WTC11 (cell line): ENCODE measurements around the gene CELF4. TPM values are rescaled to one million over a fixed set of nuclear protein-coding genes. Genes with fewer than 3 reads are reported as not detected.

ENCODE experiments used
- ATAC-seq: fragments of 200-7000 bp; cut with Tn5 transposase; 2 replicates; pipeline ENCODE4 v1.10.0; 2021; ENCODE audit warnings: mild to moderate bottlenecking, moderate library complexity
- CTCF ChIA-PET: fragments of 300-600 bp; sonication (Branson Sonifier 250); formaldehyde crosslinking; loops from one replicate; lab custom pipeline; 2021; ENCODE audit warnings: antibody characterized with exemption; lab: Charles Lee
- POLR2A ChIA-PET: fragments of 350-600 bp; sonication (Branson Sonifier 250); formaldehyde crosslinking; loops from one replicate; lab custom pipeline; 2021; ENCODE audit warnings: antibody characterized with exemption; lab: Charles Lee
- DNase-seq: peaks from one replicate; pipeline ENCODE4 v3.0.0; 2021; ENCODE audit warnings: low spot score
- H3K27ac Mint-ChIP-seq: 2 replicates; pipeline ENCODE4 v1.8.0; 2021; ENCODE audit warnings: mixed read lengths
- H3K27me3 Mint-ChIP-seq: 2 replicates; pipeline ENCODE4 v1.8.0; 2021; ENCODE audit warnings: low read depth, mild to moderate bottlenecking, moderate library complexity, mixed read lengths
- H3K36me3 Mint-ChIP-seq: 2 replicates; pipeline ENCODE4 v1.8.0; 2021; ENCODE audit warnings: mixed read lengths
- H3K4me1 Mint-ChIP-seq: 2 replicates; pipeline ENCODE4 v1.8.0; 2022; ENCODE audit warnings: mixed read lengths
- H3K4me3 Mint-ChIP-seq: 2 replicates; pipeline ENCODE4 v1.8.0; 2021; ENCODE audit warnings: mild to moderate bottlenecking, moderate library complexity, mixed read lengths
- H3K9me3 Mint-ChIP-seq: 2 replicates; pipeline ENCODE4 v1.8.0; 2021; ENCODE audit warnings: mixed read lengths
- ARID4B ChIP-seq: sonication (generic); formaldehyde crosslinking; IDR thresholded peaks from 2 replicates; pipeline ENCODE4 v1.8.0; 2023; ENCODE audit warnings: missing genetic modification reagents, mild to moderate bottlenecking, borderline replicate concordance
- ATF6 ChIP-seq: sonication (generic); formaldehyde crosslinking; IDR thresholded peaks from 2 replicates; pipeline ENCODE4 v1.8.1; 2023; ENCODE audit warnings: mild to moderate bottlenecking, missing genetic modification reagents
- CTCF ChIP-seq: fragments of 200-600 bp; IDR thresholded peaks from 2 replicates; pipeline ENCODE4 v1.8.0; 2022; ENCODE audit warnings: antibody characterized with exemption
- EMX1 ChIP-seq: fragments of 250-450 bp; sonication (Bioruptor Pico); IDR thresholded peaks from 2 replicates; pipeline ENCODE4 v1.8.0; 2021; ENCODE audit warnings: mild to moderate bottlenecking
- ETV6 ChIP-seq: sonication (generic); formaldehyde crosslinking; IDR thresholded peaks from 2 replicates; pipeline ENCODE4 v1.8.1; 2022; ENCODE audit warnings: mild to moderate bottlenecking, missing genetic modification reagents
- IRF2 ChIP-seq: sonication (generic); formaldehyde crosslinking; IDR thresholded peaks from 2 replicates; pipeline ENCODE4 v1.8.0; 2022; ENCODE audit warnings: low read depth, missing genetic modification reagents, borderline replicate concordance
- JAZF1 ChIP-seq: fragments of 250-450 bp; sonication (Bioruptor Pico); IDR thresholded peaks from 2 replicates; pipeline ENCODE4 v1.9.0; 2021; ENCODE audit warnings: moderate library complexity, mild to moderate bottlenecking, inconsistent platforms
- JUN ChIP-seq: sonication (generic); formaldehyde crosslinking; IDR thresholded peaks from 2 replicates; pipeline ENCODE4 v1.8.0; 2023; ENCODE audit warnings: mild to moderate bottlenecking, missing genetic modification reagents
- MXD4 ChIP-seq: fragments of 250-450 bp; sonication (Bioruptor Pico); IDR thresholded peaks from 2 replicates; pipeline ENCODE4 v1.8.0; 2021; ENCODE audit warnings: mild to moderate bottlenecking, moderate library complexity, borderline replicate concordance
- MYBL2 ChIP-seq: sonication (generic); formaldehyde crosslinking; IDR thresholded peaks from 2 replicates; pipeline ENCODE4 v1.8.1; 2023; ENCODE audit warnings: mild to moderate bottlenecking, moderate library complexity, missing genetic modification reagents
- NR2C2 ChIP-seq: sonication (generic); formaldehyde crosslinking; IDR thresholded peaks from 2 replicates; pipeline ENCODE4 v1.8.0; 2022; ENCODE audit warnings: mild to moderate bottlenecking, missing genetic modification reagents
- OVOL2 ChIP-seq: fragments of 250-450 bp; sonication (Bioruptor Pico); IDR thresholded peaks from 2 replicates; pipeline ENCODE4 v1.9.0; 2021; ENCODE audit warnings: mild to moderate bottlenecking, borderline replicate concordance
- PRDM15 ChIP-seq: sonication (generic); formaldehyde crosslinking; IDR thresholded peaks from 2 replicates; pipeline ENCODE4 v1.8.0; 2022; ENCODE audit warnings: missing genetic modification reagents
- SMAD3 ChIP-seq: sonication (generic); formaldehyde crosslinking; IDR thresholded peaks from 2 replicates; pipeline ENCODE4 v1.8.0; 2022; ENCODE audit warnings: missing genetic modification reagents, mild to moderate bottlenecking, borderline replicate concordance
- ZNF232 ChIP-seq: sonication (generic); formaldehyde crosslinking; IDR thresholded peaks from 2 replicates; pipeline ENCODE4 v1.8.0; 2022; ENCODE audit warnings: mild to moderate bottlenecking, missing genetic modification reagents
- ZNF263 ChIP-seq: sonication (generic); formaldehyde crosslinking; IDR thresholded peaks from 2 replicates; pipeline ENCODE4 v1.8.1; 2022; ENCODE audit warnings: low read depth, mild to moderate bottlenecking, moderate library complexity, missing genetic modification reagents
- ZNF396 ChIP-seq: fragments of 250-450 bp; sonication (Bioruptor Pico); IDR thresholded peaks from 2 replicates; pipeline ENCODE4 v1.8.0; 2021; ENCODE audit warnings: mild to moderate bottlenecking, moderate library complexity, borderline replicate concordance
- ZNF423 ChIP-seq: fragments of 250-450 bp; sonication (Bioruptor Pico); IDR thresholded peaks from 2 replicates; pipeline ENCODE4 v2.1.2; 2022; ENCODE audit warnings: mild to moderate bottlenecking, moderate library complexity
- ZNF671 ChIP-seq: fragments of 250-450 bp; sonication (Bioruptor Pico); IDR thresholded peaks from 2 replicates; pipeline ENCODE4 v1.8.0; 2021; ENCODE audit warnings: mild to moderate bottlenecking
- total RNA-seq: library from RNA; stranded (reverse); gene quantifications from 3 replicates; pipeline ENCODE4 v1.2.3, GENCODE V29; 2021

Gene CELF4
- total RNA-seq, 1 experiment from 2014 or later, result 2.9 TPM

- Mint-ChIP-seq H3K4me3 (no peak overlapping the region), H3K4me1 (peaks cover 84% of the 10 kb centered on the region), H3K27me3 (peaks cover 37% of the 10 kb centered on the region), H3K9me3 (no peaks in the 10 kb centered on the region), H3K36me3 (no peaks in the 10 kb centered on the region), H3K27ac (no peak overlapping the region)
- CTCF ChIA-PET, result interaction anchor here (1.1 to 5.1 kb wide), 5 partner anchors 13 to 66 kb away, joined by 3 to 54 read pairs (median 3); no protein-coding TSS in a partner anchor
- no peak for TF ChIP-seq MXD4
- no peak for TF ChIP-seq OVOL2
- no peak for TF ChIP-seq IRF2 (CRISPR knock-in tag)
- TF ChIP-seq ARID4B, result no peak
- peak; percentile 37; the same call in 1 of the 2 replicates for TF ChIP-seq ZNF263 (CRISPR knock-in tag)
- ATAC-seq (no peak), DNase-seq (no peak)
- POLR2A ChIA-PET, result no interaction called here
These were observed 78.2 kb downstream of the CELF4 start for GRCh38 chr18:37487400-37487867.

GRCh38 chr18:37486848-37487247, 78.8 kb downstream of the CELF4 start:
- no peak for DNase-seq
- peaks cover 37% of the 10 kb centered on the region for H3K27me3 Mint-ChIP-seq
- no peak for ATAC-seq
- ChIA-PET POLR2A (no interaction called here), CTCF (interaction anchor here (1.1 to 5.1 kb wide), 4 partner anchors 14 to 66 kb away, joined by 3 to 54 read pairs (median 6); no protein-coding TSS in a partner anchor)
- TF ChIP-seq NR2C2 (CRISPR knock-in tag) (no peak), ATF6 (CRISPR knock-in tag) (no peak), ZNF396 (CRISPR knock-in tag) (no peak), ZNF671 (CRISPR knock-in tag) (no peak)
- no peaks in the 10 kb centered on the region for H3K9me3 Mint-ChIP-seq
- no peak overlapping the region; the same call in 1 of the 2 replicates for H3K4me3 Mint-ChIP-seq
- no peak overlapping the region for H3K27ac Mint-ChIP-seq
- no peaks in the 10 kb centered on the region for H3K36me3 Mint-ChIP-seq
- peaks cover 88% of the 10 kb centered on the region for H3K4me1 Mint-ChIP-seq

GRCh38 chr18:37484983-37485834, 80.4 kb downstream of the CELF4 start:
- ATAC-seq (peak; percentile 68), DNase-seq (peak; percentile 72)
- ChIA-PET CTCF (interaction anchor here (0.5 to 5.1 kb wide), 28 partner anchors 8 to 161 kb away, joined by 3 to 54 read pairs (median 4); no protein-coding TSS in a partner anchor), POLR2A (interaction anchor here (1.1 kb wide), 1 partner anchor 124 kb away, joined by 4 read pairs; no protein-coding TSS in a partner anchor)
- no peaks in the 10 kb centered on the region for H3K9me3 Mint-ChIP-seq
- no peaks in the 10 kb centered on the region for H3K36me3 Mint-ChIP-seq
- H3K4me3 Mint-ChIP-seq, result peak overlapping the region; percentile 66
- H3K27me3 Mint-ChIP-seq, result peaks cover 37% of the 10 kb centered on the region
- H3K4me1 Mint-ChIP-seq, result peaks cover 85% of the 10 kb centered on the region
- no peak overlapping the region for H3K27ac Mint-ChIP-seq
- 0 out of 2 replicates have a peak, but pooled peaks have one; percentile 49 for TF ChIP-seq MYBL2
- TF ChIP-seq JUN (CRISPR knock-in tag), result no peak
- no peak for TF ChIP-seq JAZF1 (CRISPR knock-in tag)
- no peak for TF ChIP-seq EMX1
- TF ChIP-seq ZNF232, result no peak
- no peak for TF ChIP-seq SMAD3 (CRISPR knock-in tag)
- TF ChIP-seq ETV6, result no peak
- TF ChIP-seq ZNF423 (CRISPR knock-in tag), result 0 out of 2 replicates have a peak, but pooled peaks have one; percentile 28
- TF ChIP-seq CTCF, result peak; percentile 50; the same call in 1 of the 2 replicates
- TF ChIP-seq PRDM15 (CRISPR knock-in tag), result no peak
